ENCODE data around the gene HAGHL.

Gene HAGHL

DNA sequence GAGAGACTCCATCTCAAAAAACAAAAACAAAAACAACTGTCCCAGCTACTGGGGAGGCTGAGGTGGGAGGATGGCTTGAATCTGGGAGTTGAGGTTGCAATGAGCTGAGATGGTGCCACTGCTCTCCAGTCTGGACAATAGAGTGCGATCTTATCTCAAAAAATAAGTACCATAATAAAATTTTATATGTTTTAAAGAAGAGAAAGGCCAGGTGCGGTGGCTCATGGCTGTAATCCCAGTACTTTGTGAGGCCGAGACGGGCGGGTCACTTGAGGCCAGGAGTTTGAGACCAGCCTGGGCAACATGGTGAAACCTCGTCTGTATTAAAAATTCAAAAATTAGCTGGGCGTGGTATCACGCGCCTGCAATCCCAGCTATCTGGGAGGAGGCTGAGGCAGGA, 49.9 kb downstream of the HAGHL start:
- no peak for DNase-seq

DNA sequence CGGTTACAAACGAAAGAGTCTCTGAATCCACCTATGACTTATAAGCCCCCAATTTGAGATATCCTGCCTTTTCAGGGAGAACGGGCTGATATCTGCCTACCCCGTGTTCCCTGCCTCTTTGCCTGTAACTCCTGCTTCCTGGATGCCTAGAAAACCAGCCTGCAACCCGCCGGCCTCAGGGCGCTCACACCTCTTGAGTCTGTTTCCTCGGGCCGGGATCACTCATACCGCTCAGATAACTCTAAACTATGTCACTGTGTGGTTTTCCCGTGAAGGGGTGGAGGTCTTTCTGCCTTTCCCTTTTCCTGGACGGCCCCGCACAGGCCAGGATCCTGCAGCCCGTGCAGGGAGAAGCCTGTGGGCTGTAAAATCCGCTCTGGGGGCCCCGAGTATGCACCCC, 50.9 kb downstream of the HAGHL start:
- DNase-seq, result no peak

DNA sequence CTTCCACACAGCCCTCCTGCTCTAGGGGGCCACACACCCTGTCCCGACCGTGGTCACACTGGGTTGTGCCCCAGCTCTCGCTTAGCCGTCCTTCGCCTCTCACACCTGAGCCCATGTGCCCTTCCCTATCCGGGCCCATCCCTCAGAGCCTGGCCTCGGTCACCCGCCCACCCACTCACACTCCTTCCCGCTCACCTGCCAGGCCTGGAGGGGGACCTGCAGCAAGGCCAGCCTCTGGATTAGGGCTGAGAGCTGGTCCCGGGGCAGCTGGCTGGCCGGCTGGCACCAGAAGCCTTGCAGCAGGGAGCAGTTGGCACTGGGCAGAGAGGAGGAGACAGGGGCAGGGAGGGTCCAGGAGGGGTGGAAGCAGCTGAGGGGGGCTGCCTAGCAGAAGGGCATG, 51.5 kb downstream of the HAGHL start:
- no peak for DNase-seq

DNA sequence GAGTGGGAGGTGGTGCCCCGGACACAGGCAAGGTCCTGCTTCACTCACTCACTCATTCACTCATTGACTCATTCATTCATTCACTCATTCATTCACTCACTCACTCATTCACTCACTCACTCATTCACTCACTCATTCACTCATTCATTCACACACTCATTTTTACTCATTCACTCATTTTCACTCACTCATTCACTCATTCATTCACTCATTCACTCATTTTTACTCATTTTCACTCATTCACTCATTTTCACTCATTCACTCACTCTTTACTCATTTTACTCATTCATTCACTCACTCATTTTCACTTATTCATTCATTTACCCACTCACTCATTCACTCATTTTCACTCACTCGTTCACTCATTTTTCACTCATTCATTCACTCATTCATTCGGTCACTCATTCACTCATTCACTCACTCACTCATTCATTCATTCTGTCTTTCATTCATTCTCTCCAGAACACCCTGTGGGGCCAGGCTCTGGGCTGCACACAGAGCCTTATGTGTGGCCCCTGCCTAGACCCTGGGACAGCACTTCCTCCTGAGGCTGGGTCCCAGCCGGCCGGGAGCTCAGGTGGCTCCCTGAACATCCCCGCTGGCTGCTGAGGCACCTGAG, 52.1 kb downstream of the HAGHL start:
- no peak for DNase-seq

All from activated T-cell treated with anti-CD3 and anti-CD28 coated beads, Interleukin-2, amount 50 U/mL, for 1 hour (primary cell).